Activated T-cell treated with anti-CD3 and anti-CD28 coated beads for 48 hours (primary cell): ENCODE measurements around the gene IGF1R.
"Not testable (repeated sequence)": the region's sequence is repeated elsewhere in the genome, so short reads cannot be mapped to it uniquely, and the experiment has no call there.

Experiments used
- DNase-seq: peaks from one replicate; pipeline ENCODE4 v3.0.0-alpha.2; 2020; ENCODE audit warnings: low read depth

IGF1R gene

GRCh38 chr15:98647774-98648653, at the start of gene IGF1R:
TSS of gene IGF1R (plus strand) at chr15:98648539. CDS start at chr15:98649582, 1,043 bp downstream.
- DNase-seq, result peak; percentile 91

GRCh38 chr15:98599909-98600691, 48.2 kb upstream of the IGF1R start:
- peak; percentile 25 for DNase-seq

GRCh38 chr15:98604983-98605382, 43.4 kb upstream of the IGF1R start:
- DNase-seq, result no peak

GRCh38 chr15:98609144-98609852, 39.0 kb upstream of the IGF1R start:
- no peak for DNase-seq

- no peak for DNase-seq
Observed at GRCh38 chr15:98610991-98611390, 37.3 kb upstream of the IGF1R start.

- no peak for DNase-seq
Observed at GRCh38 chr15:98611808-98612207, 36.5 kb upstream of the IGF1R start.

DNA sequence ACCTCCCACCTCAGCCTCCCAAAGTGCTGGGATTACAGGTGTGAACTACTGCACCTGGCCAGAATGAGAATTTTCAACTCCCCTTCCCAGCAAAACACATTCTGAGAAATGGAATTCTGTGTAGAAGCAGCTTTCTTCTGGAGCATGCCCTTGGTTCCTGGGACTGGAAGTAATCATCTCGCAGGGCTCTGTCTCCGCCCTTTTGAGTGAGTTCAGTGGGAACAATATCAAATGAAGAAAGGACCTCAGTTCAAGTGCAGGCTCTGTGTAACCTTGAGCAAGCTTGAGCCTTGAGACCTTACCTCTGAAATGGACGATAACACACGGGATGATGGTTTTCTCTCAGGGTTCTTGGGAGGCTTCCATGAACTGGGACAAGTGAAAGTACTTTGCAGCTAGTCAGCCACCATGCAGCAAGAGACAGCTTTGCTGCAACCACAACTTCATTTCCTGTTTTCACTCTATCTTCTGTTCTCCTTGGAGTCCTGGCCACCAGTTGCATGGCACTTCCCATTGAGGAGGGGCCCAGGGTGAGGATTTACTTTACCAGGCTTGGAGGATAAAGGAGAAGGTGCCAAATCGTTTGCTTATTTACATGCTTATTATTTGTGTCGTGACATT, 35.7 kb upstream of the IGF1R start:
- DNase-seq, result no peak

DNA sequence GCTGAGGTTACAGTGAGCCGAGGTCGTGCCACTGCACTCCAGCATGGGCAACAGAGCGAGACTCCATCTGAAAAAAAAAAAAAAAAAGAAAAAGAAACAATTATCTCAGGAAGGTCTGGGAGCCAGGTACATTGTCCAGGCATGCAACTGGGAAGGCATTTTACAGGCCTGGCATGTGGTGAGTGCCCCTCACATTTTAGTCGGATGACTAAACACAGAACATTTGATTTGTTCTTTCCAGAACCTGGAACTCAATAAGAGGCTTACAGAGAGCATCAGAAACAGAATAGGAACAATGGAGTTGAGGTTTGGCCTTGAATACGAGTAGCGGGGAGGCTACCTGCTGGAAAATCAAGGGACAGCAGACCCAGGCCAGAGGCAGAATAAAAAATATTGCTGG, 33.7 kb upstream of the IGF1R start:
- DNase-seq, result no peak

DNA sequence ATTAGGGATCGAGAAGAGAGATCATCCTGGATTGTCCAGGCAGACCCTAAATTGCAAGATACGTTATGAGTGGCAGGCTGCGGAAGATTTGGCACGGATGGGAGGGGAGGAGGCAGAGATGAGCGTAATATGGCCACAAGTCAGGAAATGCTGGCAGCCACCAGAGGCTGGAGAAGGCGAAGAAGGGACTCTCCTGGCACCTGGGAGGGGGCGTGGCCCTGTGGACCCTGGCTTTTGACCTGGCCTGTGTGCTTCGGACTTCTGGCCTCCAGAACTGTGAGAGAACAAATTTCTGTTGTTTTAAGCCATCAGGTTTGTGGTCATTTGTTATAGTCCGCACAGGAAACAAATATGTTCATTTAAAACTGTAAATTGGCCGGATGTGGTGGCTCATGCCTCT, 31.9 kb upstream of the IGF1R start:
- no peak for DNase-seq

DNA sequence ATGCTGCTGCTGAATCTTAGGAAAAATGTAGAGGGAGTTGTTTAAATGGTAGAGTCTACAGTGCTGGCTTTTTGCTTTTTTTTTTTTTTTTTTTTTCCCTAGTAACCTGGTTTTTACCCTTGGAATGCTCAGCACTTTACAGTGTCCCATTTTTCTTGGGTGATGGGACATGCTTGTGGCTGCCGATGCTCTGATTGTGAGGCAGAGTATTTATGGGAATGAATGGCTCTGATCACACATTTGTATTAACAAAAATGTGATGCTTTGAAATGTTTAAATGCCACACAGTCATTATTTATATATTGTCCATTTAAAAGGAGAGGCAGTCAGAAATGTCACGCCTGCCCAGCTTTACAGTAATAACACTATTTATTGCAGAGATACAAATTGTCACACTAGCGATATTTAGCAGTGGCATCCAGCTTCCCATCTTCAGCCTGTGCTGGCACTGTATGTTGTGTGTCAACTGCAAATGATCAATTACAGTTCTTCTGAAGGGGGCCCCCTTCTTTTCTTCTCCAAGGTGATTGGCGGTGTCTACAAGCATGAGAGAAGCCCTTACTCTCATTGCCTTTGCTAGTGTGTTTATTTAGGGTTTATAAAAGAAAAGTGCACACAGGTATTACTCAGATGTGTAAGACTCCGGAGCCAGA, 30.9 kb upstream of the IGF1R start:
- no peak for DNase-seq

GRCh38 chr15:98618576-98618975, 29.8 kb upstream of the IGF1R start:
- DNase-seq, result not testable (repeated sequence)

- no peak for DNase-seq
Observed at GRCh38 chr15:98620020-98620419, 28.3 kb upstream of the IGF1R start.

GRCh38 chr15:98621021-98621420, 27.3 kb upstream of the IGF1R start:
- no peak for DNase-seq

DNA sequence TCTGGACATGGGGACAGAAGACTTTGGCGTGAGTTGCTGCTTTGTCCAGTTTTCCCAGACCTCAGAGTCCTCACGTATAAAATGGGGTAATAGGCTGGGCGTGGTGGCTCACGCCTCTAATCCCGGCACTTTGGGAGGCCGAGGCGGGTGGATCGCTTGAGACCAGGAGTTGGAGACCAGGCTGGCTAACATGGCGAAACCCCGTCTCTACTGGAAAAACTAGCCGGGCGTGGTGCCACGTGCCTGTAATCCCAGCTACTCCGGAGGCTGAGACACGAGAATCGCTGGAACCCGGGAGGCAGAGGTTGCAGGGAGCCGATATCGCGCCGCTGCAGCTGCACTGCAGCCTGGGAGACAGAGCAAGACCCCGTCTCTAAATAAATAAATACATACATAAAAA, 22.7 kb upstream of the IGF1R start:
- no peak for DNase-seq

DNA sequence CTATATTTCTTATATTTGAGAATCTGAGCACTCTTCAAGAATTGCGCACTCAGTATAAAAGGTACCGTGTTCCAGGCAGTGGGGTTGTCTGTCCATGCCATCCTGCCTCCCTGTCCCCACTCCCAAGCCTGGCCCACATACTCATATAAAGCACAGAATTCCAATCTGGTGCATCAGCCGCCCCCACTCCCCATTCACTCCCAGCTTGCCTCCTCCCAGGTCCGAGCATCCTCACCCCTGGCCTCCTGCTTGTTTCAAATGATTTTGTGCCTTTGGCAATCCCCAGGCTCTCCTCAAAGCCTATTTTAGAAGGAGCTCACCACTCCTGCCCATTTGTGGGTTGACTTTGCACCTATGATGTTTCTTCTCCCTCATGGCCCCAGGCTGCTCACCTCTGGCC, 22.2 kb upstream of the IGF1R start:
- no peak for DNase-seq

DNA sequence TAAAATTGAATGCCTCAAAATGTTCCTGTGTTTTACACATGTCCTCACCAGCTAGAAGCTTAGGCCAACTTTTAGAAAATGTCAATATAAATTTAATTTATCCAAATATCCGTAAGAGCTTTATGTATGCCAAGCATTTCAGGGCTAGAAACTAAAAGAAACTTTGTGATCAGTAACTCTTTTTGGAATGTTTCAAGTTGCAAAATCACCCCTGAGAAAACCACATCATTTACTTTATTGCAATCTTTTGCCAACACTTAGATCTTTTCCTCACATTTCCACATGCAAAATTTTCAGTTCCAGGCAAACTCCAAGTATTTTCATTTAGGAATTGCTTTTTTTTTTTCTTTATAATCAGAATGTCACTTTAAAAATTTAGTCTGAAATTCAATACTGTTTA, 20.1 kb upstream of the IGF1R start:
- no peak for DNase-seq

- no peak for DNase-seq
Observed at GRCh38 chr15:98635848-98636247, 12.5 kb upstream of the IGF1R start.

- no peak for DNase-seq
Observed at GRCh38 chr15:98643115-98643514, 5.2 kb upstream of the IGF1R start.

DNA sequence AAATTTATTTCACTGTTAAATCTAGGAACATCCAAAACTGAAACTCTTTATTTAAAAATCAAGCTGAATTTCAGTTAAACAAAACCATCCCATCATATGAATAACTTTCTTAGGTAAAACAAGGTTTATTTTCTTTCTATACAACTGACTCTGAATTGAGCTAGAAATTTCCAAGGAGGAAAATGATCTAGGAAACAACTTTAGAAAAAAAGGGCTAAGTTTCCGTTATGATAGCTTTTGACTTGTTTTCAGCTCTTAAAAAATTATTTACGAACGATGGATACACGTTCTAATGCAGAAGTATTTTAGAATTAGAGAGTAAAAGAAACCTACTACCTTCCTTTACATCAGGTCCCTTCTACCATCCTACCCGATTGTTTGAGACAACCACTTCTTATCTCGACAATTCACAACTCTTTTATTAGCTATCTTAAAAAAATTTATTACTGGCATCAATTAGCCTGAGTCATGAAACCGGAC, 1.8 kb upstream of the IGF1R start:
- DNase-seq, result no peak

GRCh38 chr15:98647026-98647773, 1.1 kb upstream of the IGF1R start:
- peak; percentile 68 for DNase-seq
